CD14-positive monocyte (primary cell): ENCODE measurements around the gene AIFM3. TPM values are rescaled to one million over a fixed set of nuclear protein-coding genes. Genes with fewer than 3 reads are reported as not detected.
A peak's percentile ranks its signal among the peaks of the same experiment; 100 is the strongest.

ENCODE experiments used
- DNase-seq, 3 donors: peaks; one replicate each; pipeline ENCODE4 v3.0.0-alpha.2; 2011 to 2022
- H2AFZ ChIP-seq: 2 replicates; pipeline ENCODE4 v1.6.0; 2012; ENCODE audit warnings: mild to moderate bottlenecking, low read depth, low read length, inconsistent platforms; ENCODE audit not compliant: insufficient read depth, poor library complexity, severe bottlenecking
- H3K27ac ChIP-seq, 2 donors: 1 replicate in 1 of 2; 2 replicates in 1 of 2; pipeline ENCODE4 v1.5.1; 2012 to 2013; ENCODE audit warnings: low read length in 2 of 2, control low read depth in 1 of 2, inconsistent platforms in 1 of 2, low read depth in 1 of 2, mild to moderate bottlenecking in 1 of 2
- H3K27me3 ChIP-seq, 2 donors: one replicate each; pipeline versions ENCODE4 v1.6.0 to v1.6.1; 2011 to 2013; ENCODE audit warnings: low read length in 2 of 2; ENCODE audit not compliant: control insufficient read depth in 2 of 2, insufficient read depth in 2 of 2
- H3K36me3 ChIP-seq, 2 donors: replicated peaks in 1 of 2; 1 replicate in 1 of 2; 2 replicates in 1 of 2; pipeline versions ENCODE4 v1.5.1 to v1.6.1; 2012 to 2013; ENCODE audit warnings: low read length in 2 of 2, control low read depth in 1 of 2, inconsistent platforms in 1 of 2, mild to moderate bottlenecking in 1 of 2; ENCODE audit not compliant: insufficient read depth in 2 of 2, control insufficient read depth in 1 of 2
- H3K4me1 ChIP-seq, 2 donors: 1 replicate in 1 of 2; 2 replicates in 1 of 2; pipeline versions ENCODE4 v1.5.1 to v1.6.1; 2012 to 2013; ENCODE audit warnings: low read length in 2 of 2, control low read depth in 1 of 2, inconsistent platforms in 1 of 2, mild to moderate bottlenecking in 1 of 2, moderate library complexity in 1 of 2; ENCODE audit not compliant: insufficient read depth in 2 of 2, control insufficient read depth in 1 of 2
- H3K4me2 ChIP-seq: replicated peaks from 2 replicates; pipeline ENCODE3; 2012; ENCODE audit warnings: low read length, moderate library complexity, mild to moderate bottlenecking; ENCODE audit not compliant: poor library complexity, severe bottlenecking; ENCODE audit errors: extremely low read depth
- H3K4me3 ChIP-seq, 3 experiments: fragments of 200-600 bp in 1 of 3; sonication (generic) in 1 of 3; replicated peaks in 1 of 3; 1 replicate in 2 of 3; 2 replicates in 1 of 3; pipeline ENCODE4 v1.5.1; 2011 to 2013; ENCODE audit warnings: low read length in 3 of 3, mild to moderate bottlenecking in 3 of 3, control low read depth in 2 of 3, low read depth in 2 of 3, inconsistent platforms in 1 of 3, moderate library complexity in 1 of 3
- H3K79me2 ChIP-seq: 2 replicates; pipeline ENCODE4 v1.6.0; 2012; ENCODE audit warnings: mild to moderate bottlenecking, control low read depth, inconsistent platforms, low read length, moderate library complexity; ENCODE audit not compliant: insufficient read depth
- H3K9ac ChIP-seq: 2 replicates; pipeline ENCODE4 v1.6.0; 2017; ENCODE audit warnings: low read length, mild to moderate bottlenecking; ENCODE audit not compliant: insufficient read depth, poor library complexity, severe bottlenecking
- H3K9me3 ChIP-seq, 2 donors: replicated peaks in 1 of 2; 1 replicate in 1 of 2; 2 replicates in 1 of 2; pipeline versions ENCODE4 v1.5.1 to v1.6.1; 2012 to 2013; ENCODE audit warnings: low read length in 2 of 2, control low read depth in 1 of 2; ENCODE audit not compliant: control insufficient read depth in 1 of 2, insufficient read depth in 1 of 2
- H4K20me1 ChIP-seq: 2 replicates; pipeline ENCODE4 v1.6.0; 2012; ENCODE audit warnings: mild to moderate bottlenecking, low read length, control low read depth, moderate library complexity; ENCODE audit not compliant: insufficient read depth
- H3K27ac Mint-ChIP-seq, 7 donors: one replicate each; pipeline ENCODE4 v1.8.0; 2020; ENCODE audit warnings: mild to moderate bottlenecking in 7 of 7, mixed read lengths in 7 of 7, moderate library complexity in 6 of 7, inconsistent platforms in 2 of 7
- H3K27me3 Mint-ChIP-seq, 3 donors: one replicate each; pipeline ENCODE4 v1.8.0; 2021 to 2022; ENCODE audit warnings: low read depth in 3 of 3, mild to moderate bottlenecking in 3 of 3, mixed read lengths in 3 of 3, moderate library complexity in 3 of 3, inconsistent platforms in 1 of 3
- H3K36me3 Mint-ChIP-seq, 2 donors: one replicate each; pipeline ENCODE4 v1.8.0; 2020; ENCODE audit warnings: mixed read lengths in 2 of 2, inconsistent platforms in 1 of 2, mild to moderate bottlenecking in 1 of 2
- H3K4me1 Mint-ChIP-seq: one replicate; pipeline ENCODE4 v1.8.0; 2020; ENCODE audit warnings: mild to moderate bottlenecking, mixed read lengths
- H3K4me3 Mint-ChIP-seq, 2 donors: one replicate each; pipeline ENCODE4 v1.8.0; 2020; ENCODE audit warnings: mild to moderate bottlenecking in 2 of 2, mixed read lengths in 2 of 2, moderate library complexity in 1 of 2
- H3K9me3 Mint-ChIP-seq, 7 donors: one replicate each; pipeline ENCODE4 v1.8.0; 2020 to 2022; ENCODE audit warnings: mixed read lengths in 7 of 7, mild to moderate bottlenecking in 6 of 7, moderate library complexity in 6 of 7, inconsistent platforms in 2 of 7
- WGBS: methylation state at CpG from one replicate; pipeline ENCODE4 v1.1.5; 2013; ENCODE audit warnings: missing lambda C conversion rate; ENCODE audit not compliant: insufficient coverage; 5-methylcytosine and 5-hydroxymethylcytosine counted together
- intact Hi-C, 2 donors: fragments of 100-400 bp; cut with micrococcal nuclease; formaldehyde crosslinking; loops; one replicate each; pipeline versions ENCODE4 v1.15.0 to v1.15.1; 2023
- polyA plus RNA-seq, 3 donors: library from polyadenylated mRNA; depleted of rRNA in 1 of 3; unstranded in 2 of 3; stranded (reverse) in 1 of 3; fragments of 300-500 nt in 2 of 3; fragments of >200 nt in 1 of 3; fragmentation: Illumina TruSeq in 2 of 3; gene quantifications; 1 replicate in 2 of 3; 2 replicates in 1 of 3; pipeline ENCODE4 v1.2.3, GENCODE V29; 2012 to 2021
- TF ChIP-seq, protein P1 (sequence below): fragments of 200-600 bp; IDR thresholded peaks from one replicate; pipeline ENCODE4 v1.8.0; 2022; ENCODE audit warnings: antibody characterized with exemption, mild to moderate bottlenecking

AIFM3 gene
- polyA plus RNA-seq, 3 donors: 2.1 to 40.9 (median 2.3) TPM

DNA sequence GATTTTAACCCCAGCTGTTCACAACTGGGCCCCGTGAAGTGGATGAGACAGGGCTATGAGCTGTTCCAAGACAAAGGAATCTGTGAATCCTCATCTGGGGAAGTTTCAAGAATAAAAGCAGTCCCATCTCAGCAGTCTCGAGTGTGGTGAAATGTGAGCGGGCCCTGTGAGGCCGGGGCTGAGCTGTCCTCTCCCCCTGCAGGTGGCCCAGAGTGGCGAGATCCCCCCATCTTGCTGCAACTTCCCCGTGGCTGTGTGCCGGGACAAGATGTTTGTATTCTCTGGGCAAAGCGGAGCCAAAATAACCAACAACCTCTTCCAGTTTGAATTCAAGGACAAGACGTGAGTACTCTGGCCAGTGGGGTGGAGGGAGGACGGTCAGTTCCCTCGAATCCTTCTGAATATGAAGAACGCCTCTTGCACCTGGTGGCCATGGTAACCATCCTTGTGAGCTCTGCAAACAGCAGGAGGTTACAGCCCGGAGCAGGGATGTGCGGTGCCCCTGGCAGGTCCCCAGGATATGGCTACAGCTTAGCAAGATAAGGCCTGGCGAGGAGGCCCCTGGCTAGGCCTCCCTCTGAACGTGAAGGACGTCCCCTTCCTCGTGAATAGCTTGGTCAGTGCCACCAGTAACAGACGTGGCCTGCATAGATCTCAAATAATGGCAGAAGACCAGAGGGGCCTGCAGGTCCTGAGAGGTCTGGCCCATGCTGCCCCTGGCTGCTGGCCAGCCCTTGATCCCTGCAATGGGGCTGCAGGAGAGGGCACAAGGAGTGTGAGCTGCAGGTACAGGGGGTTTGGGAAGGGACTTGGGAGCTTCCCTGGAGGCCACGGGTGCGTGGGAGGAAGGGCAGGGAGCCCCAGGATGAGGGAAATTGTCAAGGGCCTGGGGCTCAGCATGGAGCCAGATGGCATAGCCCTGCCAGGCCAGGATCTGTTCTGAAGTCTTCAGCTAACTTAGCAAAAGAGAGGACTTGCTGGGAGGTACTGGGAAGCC is 23.4 kb downstream of the AIFM3 start:
- peak overlapping the region in 3 of 7 donors; percentile 7 to 42 (median 13) for H3K27ac Mint-ChIP-seq
- H3K4me3 Mint-ChIP-seq: no peak overlapping the region
- no peaks in the 10 kb centered on the region for H3K9me3 ChIP-seq

More for the DNA sequence above, 23.4 kb downstream of the AIFM3 start:
- H3K27me3 ChIP-seq: no peaks in the 10 kb centered on the region
- H3K79me2 ChIP-seq: no peaks in the 10 kb centered on the region
- 89% methylated on average over 19 of the region's 21 CpGs for WGBS
- Mint-ChIP-seq H3K4me1 (no peaks in the 10 kb centered on the region), H3K9me3 (no peaks in the 10 kb centered on the region), H3K27me3 (peaks cover 0 to 5% (median 3%) of the 10 kb centered on the region in 3 donors), H3K36me3 (peaks cover 57 to 83% of the 10 kb centered on the region in 2 donors)
- intact Hi-C loops: no loop called here
- no peaks in the 10 kb centered on the region for H3K4me1 ChIP-seq
- no peak overlapping the region for H3K9ac ChIP-seq
- H3K4me3 ChIP-seq: no peak overlapping the region
- no peak overlapping the region for H3K4me2 ChIP-seq
- H3K36me3 ChIP-seq: peaks cover 70 to 95% of the 10 kb centered on the region in 2 donors
- H4K20me1 ChIP-seq: no peaks in the 10 kb centered on the region
- H2AFZ ChIP-seq: no peak overlapping the region
- TF ChIP-seq, protein P1, sequence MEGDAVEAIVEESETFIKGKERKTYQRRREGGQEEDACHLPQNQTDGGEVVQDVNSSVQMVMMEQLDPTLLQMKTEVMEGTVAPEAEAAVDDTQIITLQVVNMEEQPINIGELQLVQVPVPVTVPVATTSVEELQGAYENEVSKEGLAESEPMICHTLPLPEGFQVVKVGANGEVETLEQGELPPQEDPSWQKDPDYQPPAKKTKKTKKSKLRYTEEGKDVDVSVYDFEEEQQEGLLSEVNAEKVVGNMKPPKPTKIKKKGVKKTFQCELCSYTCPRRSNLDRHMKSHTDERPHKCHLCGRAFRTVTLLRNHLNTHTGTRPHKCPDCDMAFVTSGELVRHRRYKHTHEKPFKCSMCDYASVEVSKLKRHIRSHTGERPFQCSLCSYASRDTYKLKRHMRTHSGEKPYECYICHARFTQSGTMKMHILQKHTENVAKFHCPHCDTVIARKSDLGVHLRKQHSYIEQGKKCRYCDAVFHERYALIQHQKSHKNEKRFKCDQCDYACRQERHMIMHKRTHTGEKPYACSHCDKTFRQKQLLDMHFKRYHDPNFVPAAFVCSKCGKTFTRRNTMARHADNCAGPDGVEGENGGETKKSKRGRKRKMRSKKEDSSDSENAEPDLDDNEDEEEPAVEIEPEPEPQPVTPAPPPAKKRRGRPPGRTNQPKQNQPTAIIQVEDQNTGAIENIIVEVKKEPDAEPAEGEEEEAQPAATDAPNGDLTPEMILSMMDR: no peak
- H3K27ac ChIP-seq: no peak overlapping the region
- DNase-seq: no peak
